Measurements from ENCODE around the gene PHACTR3. TPM values are rescaled to one million over a fixed set of nuclear protein-coding genes. Genes with fewer than 3 reads are reported as not detected.

The PHACTR3 gene
- total RNA-seq, 1 donor from 2014 or later = 1.0 TPM

GRCh38 chr20:59804871-59805665, 200.7 kb downstream of the PHACTR3 start:
- H3K36me3 ChIP-seq (ENCODE audit: control insufficient read depth in 3 of 3, insufficient read depth in 3 of 3, low read length in 3 of 3) = no peaks in the 10 kb centered on the region
- no peaks in the 10 kb centered on the region for H3K4me1 ChIP-seq (ENCODE audit: control insufficient read depth in 3 of 3, insufficient read depth in 3 of 3, low read length in 3 of 3)
- H3K4me3 ChIP-seq (ENCODE audit: low read length in 3 of 3) = no peak overlapping the region
- no peak overlapping the region for H3K27ac ChIP-seq (ENCODE audit: low read depth, low read length)
- H3K27me3 ChIP-seq (ENCODE audit: control insufficient read depth in 3 of 3, insufficient read depth in 3 of 3, low read length in 3 of 3) = peaks cover 0 to 13% (median 8%) of the 10 kb centered on the region in 3 donors
- peaks cover 0 to 4% (median 1%) of the 10 kb centered on the region in 3 donors for H3K9me3 ChIP-seq (ENCODE audit: control insufficient read depth in 3 of 3, low read length in 3 of 3)
- H3K9ac ChIP-seq (ENCODE audit: low read depth in 1 of 3, low read length in 3 of 3) = no peak overlapping the region

DNA sequence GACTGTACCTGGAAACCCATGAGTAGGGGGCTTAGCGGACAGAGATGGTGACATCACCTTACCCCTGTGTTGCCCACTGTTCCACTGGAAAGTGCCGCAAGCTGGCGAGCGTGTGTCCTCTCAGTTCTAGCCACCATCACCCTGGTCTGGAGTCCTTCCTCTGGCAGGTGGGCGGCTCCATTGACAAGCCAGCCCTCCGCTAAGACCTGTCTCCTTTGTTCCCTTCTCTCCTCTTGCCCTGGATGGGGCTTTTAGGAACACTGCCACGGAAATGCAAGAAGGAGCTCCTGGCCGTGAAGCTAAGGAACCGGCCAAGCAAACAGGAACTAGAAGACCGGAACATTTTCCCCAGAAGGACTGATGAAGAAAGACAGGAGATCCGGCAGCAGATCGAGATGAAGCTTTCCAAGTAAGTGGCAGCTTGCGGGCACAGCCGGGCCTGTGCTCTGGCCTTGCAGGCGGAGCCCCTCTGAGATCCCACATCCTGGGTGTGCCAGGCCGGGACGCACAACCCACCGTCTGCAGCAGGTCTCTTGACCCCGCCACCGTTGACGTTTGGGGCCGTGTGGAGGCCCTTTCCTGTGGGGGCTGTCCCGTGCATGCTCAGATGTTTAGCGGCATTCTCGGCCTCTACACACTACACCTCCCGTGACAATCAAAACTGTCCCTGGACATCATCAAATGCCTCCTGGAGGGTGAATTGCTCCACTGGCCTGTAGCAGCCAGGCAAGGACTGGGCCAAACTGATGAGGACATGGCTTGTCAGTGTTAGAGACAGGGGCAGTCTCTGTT, 201.6 kb downstream of the PHACTR3 start:
- no peak overlapping the region for H3K27ac ChIP-seq (ENCODE audit: low read depth, low read length)
- H3K4me3 ChIP-seq (ENCODE audit: low read length in 3 of 3) = no peak overlapping the region
- no peak overlapping the region for H3K9ac ChIP-seq (ENCODE audit: low read depth in 1 of 3, low read length in 3 of 3)
- no peaks in the 10 kb centered on the region for H3K36me3 ChIP-seq (ENCODE audit: control insufficient read depth in 3 of 3, insufficient read depth in 3 of 3, low read length in 3 of 3)
- H3K27me3 ChIP-seq (ENCODE audit: control insufficient read depth in 3 of 3, insufficient read depth in 3 of 3, low read length in 3 of 3) = peaks cover 0 to 19% (median 8%) of the 10 kb centered on the region in 3 donors
- no peaks in the 10 kb centered on the region for H3K9me3 ChIP-seq (ENCODE audit: control insufficient read depth in 3 of 3, low read length in 3 of 3)
- H3K4me1 ChIP-seq (ENCODE audit: control insufficient read depth in 3 of 3, insufficient read depth in 3 of 3, low read length in 3 of 3) = no peaks in the 10 kb centered on the region

DNA sequence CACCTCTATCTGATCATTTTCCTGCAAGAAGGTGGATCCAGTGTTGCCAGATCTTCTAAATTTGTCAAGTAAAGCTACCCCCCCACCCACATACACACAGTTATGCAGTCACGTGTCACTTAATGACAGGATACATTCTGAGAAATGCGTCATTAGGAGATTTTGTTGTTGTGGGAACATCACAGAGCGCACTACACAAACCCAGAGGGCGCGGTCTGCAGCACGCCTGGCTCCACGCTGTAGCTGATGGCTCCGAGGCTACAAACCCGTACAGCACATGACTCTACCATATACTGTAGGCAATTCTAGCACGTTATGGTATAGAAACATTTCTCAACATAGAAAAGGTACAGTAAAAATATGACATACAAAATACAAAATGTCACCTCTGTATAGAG, 202.2 kb downstream of the PHACTR3 start:
- Histone ChIP-seq H3K9ac (ENCODE audit: low read depth in 1 of 3, low read length in 3 of 3) (no peak overlapping the region), H3K4me3 (ENCODE audit: low read length in 3 of 3) (no peak overlapping the region), H3K27me3 (ENCODE audit: control insufficient read depth in 3 of 3, insufficient read depth in 3 of 3, low read length in 3 of 3) (peaks cover 0 to 19% (median 8%) of the 10 kb centered on the region in 3 donors), H3K4me1 (ENCODE audit: control insufficient read depth in 3 of 3, insufficient read depth in 3 of 3, low read length in 3 of 3) (no peaks in the 10 kb centered on the region), H3K27ac (ENCODE audit: low read depth, low read length) (no peak overlapping the region), H3K9me3 (ENCODE audit: control insufficient read depth in 3 of 3, low read length in 3 of 3) (no peaks in the 10 kb centered on the region), H3K36me3 (ENCODE audit: control insufficient read depth in 3 of 3, insufficient read depth in 3 of 3, low read length in 3 of 3) (no peaks in the 10 kb centered on the region)

- no peak overlapping the region for H3K27ac ChIP-seq (ENCODE audit: low read depth, low read length)
- H3K27me3 ChIP-seq (ENCODE audit: control insufficient read depth in 3 of 3, insufficient read depth in 3 of 3, low read length in 3 of 3) = peaks cover 0 to 13% (median 2%) of the 10 kb centered on the region in 3 donors
- no peaks in the 10 kb centered on the region for H3K36me3 ChIP-seq (ENCODE audit: control insufficient read depth in 3 of 3, insufficient read depth in 3 of 3, low read length in 3 of 3)
- H3K4me1 ChIP-seq (ENCODE audit: control insufficient read depth in 3 of 3, insufficient read depth in 3 of 3, low read length in 3 of 3) = no peaks in the 10 kb centered on the region
- no peak overlapping the region for H3K9ac ChIP-seq (ENCODE audit: low read depth in 1 of 3, low read length in 3 of 3)
- H3K9me3 ChIP-seq (ENCODE audit: control insufficient read depth in 3 of 3, low read length in 3 of 3) = no peaks in the 10 kb centered on the region
- H3K4me3 ChIP-seq (ENCODE audit: low read length in 3 of 3) = no peak overlapping the region
Observed at GRCh38 chr20:59807909-59808728, 203.8 kb downstream of the PHACTR3 start.

GRCh38 chr20:59808729-59809381, 204.5 kb downstream of the PHACTR3 start:
- Histone ChIP-seq H3K36me3 (ENCODE audit: control insufficient read depth in 3 of 3, insufficient read depth in 3 of 3, low read length in 3 of 3) (no peaks in the 10 kb centered on the region), H3K9me3 (ENCODE audit: control insufficient read depth in 3 of 3, low read length in 3 of 3) (no peaks in the 10 kb centered on the region), H3K4me1 (ENCODE audit: control insufficient read depth in 3 of 3, insufficient read depth in 3 of 3, low read length in 3 of 3) (no peaks in the 10 kb centered on the region), H3K9ac (ENCODE audit: low read depth in 1 of 3, low read length in 3 of 3) (no peak overlapping the region), H3K27ac (ENCODE audit: low read depth, low read length) (no peak overlapping the region), H3K4me3 (ENCODE audit: low read length in 3 of 3) (no peak overlapping the region), H3K27me3 (ENCODE audit: control insufficient read depth in 3 of 3, insufficient read depth in 3 of 3, low read length in 3 of 3) (peaks cover 0 to 21% (median 2%) of the 10 kb centered on the region in 3 donors)

DNA sequence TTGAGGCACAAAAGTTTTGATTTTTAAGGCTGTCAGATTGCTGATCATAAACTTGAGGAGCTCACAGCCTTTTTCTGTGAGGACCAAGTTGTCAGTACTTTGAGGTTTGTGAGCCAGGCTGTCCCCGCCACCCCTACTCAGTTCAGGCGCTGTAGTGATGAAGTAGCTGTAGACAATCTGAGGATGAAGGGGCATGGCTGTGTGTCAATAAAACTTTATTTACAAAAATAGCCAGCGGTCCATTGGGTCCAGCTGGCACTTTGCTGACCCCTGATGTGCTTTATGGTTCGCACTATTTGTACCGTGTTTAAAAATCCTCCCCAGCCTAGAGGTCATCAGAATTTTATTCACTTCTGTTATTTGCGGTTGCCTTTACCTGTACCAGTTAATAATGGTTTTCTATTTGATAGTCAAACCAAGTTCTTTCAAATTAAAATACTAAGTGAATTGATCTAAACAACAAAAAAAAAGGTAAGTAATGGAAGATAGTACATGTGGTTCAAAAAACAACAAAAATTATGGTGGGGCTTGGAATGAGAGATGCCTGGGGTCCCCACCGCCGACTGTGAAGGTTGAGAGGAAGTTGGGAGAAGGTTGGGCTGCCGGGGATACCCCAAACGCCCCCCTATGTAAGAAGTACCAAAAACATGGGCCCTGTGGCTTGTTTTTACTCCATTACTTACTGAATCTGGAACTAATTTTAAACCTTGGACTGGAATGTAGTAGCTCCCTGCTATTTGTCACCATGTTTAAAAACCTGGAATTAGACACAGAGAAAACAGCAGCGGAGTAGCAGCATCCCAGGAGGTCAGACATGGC, 205.5 kb downstream of the PHACTR3 start:
- Histone ChIP-seq H3K9me3 (ENCODE audit: control insufficient read depth in 3 of 3, low read length in 3 of 3) (no peaks in the 10 kb centered on the region), H3K27me3 (ENCODE audit: control insufficient read depth in 3 of 3, insufficient read depth in 3 of 3, low read length in 3 of 3) (peaks cover 0 to 28% (median 2%) of the 10 kb centered on the region in 3 donors), H3K4me3 (ENCODE audit: low read length in 3 of 3) (no peak overlapping the region), H3K4me1 (ENCODE audit: control insufficient read depth in 3 of 3, insufficient read depth in 3 of 3, low read length in 3 of 3) (no peaks in the 10 kb centered on the region), H3K27ac (ENCODE audit: low read depth, low read length) (no peak overlapping the region), H3K36me3 (ENCODE audit: control insufficient read depth in 3 of 3, insufficient read depth in 3 of 3, low read length in 3 of 3) (no peaks in the 10 kb centered on the region), H3K9ac (ENCODE audit: low read depth in 1 of 3, low read length in 3 of 3) (no peak overlapping the region)

DNA sequence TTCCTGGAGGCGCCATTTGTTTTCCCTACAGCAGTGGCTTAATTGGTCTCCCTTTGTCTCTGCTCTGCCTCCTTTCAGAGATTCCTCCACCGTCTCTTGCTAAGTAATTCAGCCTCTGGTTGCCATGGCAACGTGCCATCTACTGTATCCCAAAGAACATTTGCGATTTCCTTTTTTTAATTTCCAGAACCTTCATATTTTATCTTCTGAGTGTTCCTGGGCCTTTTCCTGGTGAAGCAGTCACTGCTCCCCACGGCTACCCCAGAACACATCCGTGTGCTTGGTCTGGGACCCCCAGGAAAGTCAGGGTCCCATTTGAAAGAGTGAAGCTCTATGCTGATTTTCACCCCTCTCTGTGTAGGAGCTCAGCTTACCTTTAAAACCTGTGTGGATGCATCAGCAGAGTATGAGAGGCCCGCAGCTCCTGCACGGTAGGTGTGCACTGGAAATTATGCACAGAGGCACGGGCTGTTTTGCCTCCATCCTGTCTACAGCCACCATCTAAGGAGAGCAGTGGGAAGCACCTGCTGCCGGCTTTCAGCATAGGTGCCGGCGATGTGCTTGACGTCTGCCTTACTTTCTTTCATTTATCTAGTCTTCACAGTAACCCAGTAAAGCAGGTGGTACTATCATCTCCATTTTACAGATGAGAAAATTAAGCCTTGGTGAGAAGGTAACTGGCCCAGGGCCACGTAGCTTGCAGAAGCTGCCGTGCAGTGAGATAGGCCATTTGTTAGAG, 206.3 kb downstream of the PHACTR3 start:
- Histone ChIP-seq H3K27ac (ENCODE audit: low read depth, low read length) (no peak overlapping the region), H3K36me3 (ENCODE audit: control insufficient read depth in 3 of 3, insufficient read depth in 3 of 3, low read length in 3 of 3) (no peaks in the 10 kb centered on the region), H3K4me1 (ENCODE audit: control insufficient read depth in 3 of 3, insufficient read depth in 3 of 3, low read length in 3 of 3) (no peaks in the 10 kb centered on the region), H3K9ac (ENCODE audit: low read depth in 1 of 3, low read length in 3 of 3) (no peak overlapping the region), H3K4me3 (ENCODE audit: low read length in 3 of 3) (no peak overlapping the region), H3K9me3 (ENCODE audit: control insufficient read depth in 3 of 3, low read length in 3 of 3) (no peaks in the 10 kb centered on the region), H3K27me3 (ENCODE audit: control insufficient read depth in 3 of 3, insufficient read depth in 3 of 3, low read length in 3 of 3) (peaks cover 0 to 24% (median 2%) of the 10 kb centered on the region in 3 donors)

GRCh38 chr20:59811681-59812171, 207.4 kb downstream of the PHACTR3 start:
- H3K27me3 ChIP-seq (ENCODE audit: control insufficient read depth in 3 of 3, insufficient read depth in 3 of 3, low read length in 3 of 3) = peaks cover 0 to 24% (median 2%) of the 10 kb centered on the region in 3 donors
- no peaks in the 10 kb centered on the region for H3K9me3 ChIP-seq (ENCODE audit: control insufficient read depth in 3 of 3, low read length in 3 of 3)
- no peak overlapping the region for H3K4me3 ChIP-seq (ENCODE audit: low read length in 3 of 3)
- no peak overlapping the region for H3K27ac ChIP-seq (ENCODE audit: low read depth, low read length)
- H3K9ac ChIP-seq (ENCODE audit: low read depth in 1 of 3, low read length in 3 of 3) = no peak overlapping the region
- H3K4me1 ChIP-seq (ENCODE audit: control insufficient read depth in 3 of 3, insufficient read depth in 3 of 3, low read length in 3 of 3) = no peaks in the 10 kb centered on the region
- no peaks in the 10 kb centered on the region for H3K36me3 ChIP-seq (ENCODE audit: control insufficient read depth in 3 of 3, insufficient read depth in 3 of 3, low read length in 3 of 3)
